Hepatocyte (in vitro differentiated cells): ENCODE results near the gene TCOF1.

Source experiments
- CTCF ChIP-seq: fragments of 200-600 bp; sonication (generic); IDR thresholded peaks from 2 replicates; pipeline ENCODE4 v1.5.1; 2016; ENCODE audit warnings: antibody characterized with exemption, mild to moderate bottlenecking; ENCODE audit not compliant: poor library complexity
- EZH2 ChIP-seq: fragments of 200-600 bp; sonication (generic); IDR thresholded peaks from 2 replicates; pipeline ENCODE4 v1.6.1; 2016; ENCODE audit warnings: antibody characterized with exemption, mild to moderate bottlenecking, borderline replicate concordance
- EZH2phosphoT487 ChIP-seq: fragments of 200-600 bp; sonication (generic); IDR thresholded peaks from one replicate; pipeline ENCODE4 v1.6.1; 2018; ENCODE audit warnings: antibody characterized with exemption, mild to moderate bottlenecking, low read depth, moderate library complexity; ENCODE audit not compliant: unreplicated experiment, severe bottlenecking

GRCh38 chr5:150323819-150324218, 33.7 kb upstream of the TCOF1 start:
- no peak for TF ChIP-seq EZH2
- TF ChIP-seq CTCF, result no peak
- no peak for TF ChIP-seq EZH2phosphoT487
